Measurements from ENCODE around the gene SLMAP. TPM values are rescaled to one million over a fixed set of nuclear protein-coding genes. Genes with fewer than 3 reads are reported as not detected.
A peak's percentile ranks its signal among the peaks of the same experiment; 100 is the strongest.

SLMAP gene
- total RNA-seq, 4 donors from 2014 or later = 104 to 369 (median 186) TPM

GRCh38 chr3:57892423-57892822 is 136.3 kb downstream of the SLMAP start:
- no peaks in the 10 kb centered on the region for H3K36me3 ChIP-seq
- peak overlapping the region; percentile 32 to 35 for H3K4me3 ChIP-seq
- TF ChIP-seq, protein P1, sequence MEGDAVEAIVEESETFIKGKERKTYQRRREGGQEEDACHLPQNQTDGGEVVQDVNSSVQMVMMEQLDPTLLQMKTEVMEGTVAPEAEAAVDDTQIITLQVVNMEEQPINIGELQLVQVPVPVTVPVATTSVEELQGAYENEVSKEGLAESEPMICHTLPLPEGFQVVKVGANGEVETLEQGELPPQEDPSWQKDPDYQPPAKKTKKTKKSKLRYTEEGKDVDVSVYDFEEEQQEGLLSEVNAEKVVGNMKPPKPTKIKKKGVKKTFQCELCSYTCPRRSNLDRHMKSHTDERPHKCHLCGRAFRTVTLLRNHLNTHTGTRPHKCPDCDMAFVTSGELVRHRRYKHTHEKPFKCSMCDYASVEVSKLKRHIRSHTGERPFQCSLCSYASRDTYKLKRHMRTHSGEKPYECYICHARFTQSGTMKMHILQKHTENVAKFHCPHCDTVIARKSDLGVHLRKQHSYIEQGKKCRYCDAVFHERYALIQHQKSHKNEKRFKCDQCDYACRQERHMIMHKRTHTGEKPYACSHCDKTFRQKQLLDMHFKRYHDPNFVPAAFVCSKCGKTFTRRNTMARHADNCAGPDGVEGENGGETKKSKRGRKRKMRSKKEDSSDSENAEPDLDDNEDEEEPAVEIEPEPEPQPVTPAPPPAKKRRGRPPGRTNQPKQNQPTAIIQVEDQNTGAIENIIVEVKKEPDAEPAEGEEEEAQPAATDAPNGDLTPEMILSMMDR (IDR thresholded peaks at IDR 0.05) = no peak
- no peak for TF ChIP-seq POLR2A (IDR thresholded peaks at IDR 0.05)
- no peak for DNase-seq
- peak overlapping the region; percentile 90 to 94 for H3K27ac ChIP-seq
- intact Hi-C loops (cut with DNase I; ENCODE audit: low total_unique reads) = no loop called here
- no peaks in the 10 kb centered on the region for H3K9me3 ChIP-seq
- no peaks in the 10 kb centered on the region for H3K4me1 ChIP-seq
- no peaks in the 10 kb centered on the region for H3K27me3 ChIP-seq

GRCh38 chr3:57893156-57893555 is 137.0 kb downstream of the SLMAP start:
- TF ChIP-seq, protein P1 (IDR thresholded peaks at IDR 0.05) = no peak
- TF ChIP-seq POLR2A (IDR thresholded peaks at IDR 0.05) = no peak
- H3K9me3 ChIP-seq = no peaks in the 10 kb centered on the region
- H3K4me1 ChIP-seq = no peaks in the 10 kb centered on the region
- DNase-seq = no peak
- H3K4me3 ChIP-seq = peak overlapping the region in 1 of 2 donors; percentile 0
- H3K27ac ChIP-seq = peak overlapping the region; percentile 90 to 94
- no peaks in the 10 kb centered on the region for H3K27me3 ChIP-seq
- intact Hi-C loops (cut with DNase I; ENCODE audit: low total_unique reads) = no loop called here
- H3K36me3 ChIP-seq = no peaks in the 10 kb centered on the region

DNA sequence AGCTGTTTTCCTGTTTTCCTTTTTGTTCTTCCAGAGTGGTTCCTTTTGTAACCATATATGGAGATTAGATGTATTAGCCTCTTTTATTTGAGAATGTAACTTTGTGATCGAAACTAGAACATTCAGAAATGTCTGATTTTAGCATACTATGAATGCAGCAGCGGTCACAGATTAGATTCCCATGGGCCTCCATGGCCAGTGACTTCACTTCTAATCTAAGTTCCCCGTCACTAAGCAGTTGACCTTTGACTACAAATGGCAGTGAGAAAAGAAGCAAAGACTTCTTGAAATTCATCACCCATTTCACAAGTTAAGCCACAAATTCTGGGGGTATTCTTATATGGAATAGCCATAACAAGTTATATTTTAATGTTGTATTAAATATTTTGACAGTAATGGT is 137.6 kb downstream of the SLMAP start:
- Histone ChIP-seq H3K9me3 (no peaks in the 10 kb centered on the region), H3K4me1 (no peaks in the 10 kb centered on the region), H3K27me3 (no peaks in the 10 kb centered on the region), H3K27ac (peak overlapping the region; percentile 90 to 94), H3K36me3 (no peaks in the 10 kb centered on the region), H3K4me3 (peak overlapping the region in 1 of 2 donors; percentile 0)
- intact Hi-C loops (cut with DNase I; ENCODE audit: low total_unique reads) = no loop called here
- no peak for DNase-seq
- no peak for TF ChIP-seq POLR2A (IDR thresholded peaks at IDR 0.05)
- TF ChIP-seq, protein P1 (IDR thresholded peaks at IDR 0.05) = no peak

- Histone ChIP-seq H3K36me3 (no peaks in the 10 kb centered on the region), H3K4me3 (no peak overlapping the region), H3K4me1 (no peaks in the 10 kb centered on the region), H3K27ac (peak overlapping the region; percentile 90 to 94), H3K27me3 (no peaks in the 10 kb centered on the region), H3K9me3 (no peaks in the 10 kb centered on the region)
- TF ChIP-seq, protein P1 (IDR thresholded peaks at IDR 0.05) = no peak
- TF ChIP-seq POLR2A (IDR thresholded peaks at IDR 0.05) = no peak
- no peak for DNase-seq
- intact Hi-C loops (cut with DNase I; ENCODE audit: low total_unique reads) = no loop called here
These were observed 139.9 kb downstream of the SLMAP start for GRCh38 chr3:57896031-57896430.

- H3K4me1 ChIP-seq = no peaks in the 10 kb centered on the region
These were observed 140.6 kb downstream of the SLMAP start for GRCh38 chr3:57896691-57897090.

More at GRCh38 chr3:57896691-57897090, 140.6 kb downstream of the SLMAP start:
- no peak overlapping the region for H3K4me3 ChIP-seq
- H3K36me3 ChIP-seq = no peaks in the 10 kb centered on the region
- intact Hi-C loops (cut with DNase I; ENCODE audit: low total_unique reads) = no loop called here
- no peaks in the 10 kb centered on the region for H3K27me3 ChIP-seq
- DNase-seq = no peak
- TF ChIP-seq, protein P1 (IDR thresholded peaks at IDR 0.05) = no peak
- TF ChIP-seq POLR2A (IDR thresholded peaks at IDR 0.05) = no peak
- no peaks in the 10 kb centered on the region for H3K9me3 ChIP-seq
- peak overlapping the region; percentile 90 to 94 for H3K27ac ChIP-seq

All from uterus (tissue), 4 donors.